Dermis lymphatic vessel endothelial cell (primary cell): Measurements from ENCODE around the gene CD40. TPM values are rescaled to one million over a fixed set of nuclear protein-coding genes. Genes with fewer than 3 reads are reported as not detected.

Experiments
- total RNA-seq: library from RNA; depleted of rRNA; stranded (reverse); fragments of >200 nt; gene quantifications from 2 replicates; pipeline ENCODE4 v1.2.1, GENCODE V29; 2014

CD40 gene
- 10.4 and 21.0 TPM in 2 replicates for total RNA-seq

DNA sequence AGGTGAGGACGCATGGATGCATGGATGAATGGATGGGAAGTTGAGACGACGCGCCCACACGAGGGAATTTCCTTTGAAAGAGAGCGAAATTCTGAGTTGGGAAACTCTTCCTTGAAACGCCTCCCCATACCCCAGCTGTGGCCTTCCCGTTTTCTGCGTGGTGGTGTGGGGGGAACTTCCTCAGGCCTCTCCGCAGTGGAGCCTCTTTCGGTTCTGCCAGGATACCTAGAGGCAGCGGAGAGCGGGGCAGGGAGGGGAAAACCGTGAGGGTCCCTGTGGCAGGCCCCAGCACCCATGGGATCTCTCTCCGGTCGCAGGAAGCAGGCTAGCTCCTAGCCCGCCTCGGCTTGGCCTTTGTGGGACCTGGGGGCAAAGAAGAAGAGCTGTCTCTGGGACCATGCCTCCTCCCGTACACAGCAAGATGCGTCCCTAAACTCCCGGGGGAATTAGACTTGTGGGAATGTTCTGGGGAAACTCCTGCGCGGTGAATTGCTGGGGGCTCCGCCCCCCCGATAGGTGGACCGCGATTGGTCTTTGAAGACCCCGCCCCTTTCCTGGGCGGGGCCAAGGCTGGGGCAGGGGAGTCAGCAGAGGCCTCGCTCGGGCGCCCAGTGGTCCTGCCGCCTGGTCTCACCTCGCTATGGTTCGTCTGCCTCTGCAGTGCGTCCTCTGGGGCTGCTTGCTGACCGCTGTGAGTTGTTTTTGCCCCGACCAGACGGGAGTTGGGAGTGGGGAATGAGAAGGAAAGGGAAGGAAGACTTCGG, at the start of gene CD40:
Gene CD40, plus strand, starts transcription at position 611 of the 764 bp plus-strand sequence. Its CDS starts 30 bp downstream, at position 641.

GRCh38 chr20:46089417-46090388, 28.4 kb upstream of the CD40 start, which contains the start of gene NCOA5:
Gene NCOA5 (minus strand): TSS chr20:46089962. CDS start chr20:46079424, 10,538 bp downstream.

Other genes with a start within 250 kb of the CD40 start
- gene ZSWIM1, start 237.1 kb upstream of the CD40 start, total RNA-seq: 3.0 and 4.4 TPM in 2 replicates
- gene SPATA25, start 230.7 kb upstream of the CD40 start, total RNA-seq: 0.65 and 1.1 TPM in 2 replicates
- 2.6 and 3.7 TPM in 2 replicates for gene NEURL2, start 227.1 kb upstream of the CD40 start, total RNA-seq
- 45.5 and 47.4 TPM in 2 replicates for gene CTSA, start 227.0 kb upstream of the CD40 start, total RNA-seq
- gene PLTP, start 206.2 kb upstream of the CD40 start, total RNA-seq: 1.4 and 2.2 TPM in 2 replicates
- gene PCIF1, start 183.6 kb upstream of the CD40 start, total RNA-seq: 9.1 and 11.8 TPM in 2 replicates
- gene ZNF335, start 146.1 kb upstream of the CD40 start, total RNA-seq: 7.6 and 8.9 TPM in 2 replicates
- under 0.01 and 0.17 TPM in 2 replicates for gene MMP9, start 109.4 kb upstream of the CD40 start, total RNA-seq
- 0.34 and 0.98 TPM in 2 replicates for gene SLC12A5, start 89.1 kb upstream of the CD40 start, total RNA-seq
- 10.9 and 13.5 TPM in 2 replicates for gene NCOA5, start 28.4 kb upstream of the CD40 start, total RNA-seq
- gene CDH22, start 190.2 kb downstream of the CD40 start, total RNA-seq: under 0.01 and 0.09 TPM in 2 replicates